HG02970 (cell line): ENCODE measurements around the gene SAMD11.

Experiments
- ATAC-seq: cut with Tn5 transposase; IDR thresholded peaks from one replicate; pipeline ENCODE4 v1.9.1; 2021; ENCODE audit warnings: mild to moderate bottlenecking, moderate library complexity, moderate number of reproducible peaks; ENCODE audit not compliant: unreplicated experiment, low FRiP score

SAMD11 gene

GRCh38 chr1:916173-917075 lies 7.3 kb upstream of the SAMD11 start:
- no peak for ATAC-seq

DNA sequence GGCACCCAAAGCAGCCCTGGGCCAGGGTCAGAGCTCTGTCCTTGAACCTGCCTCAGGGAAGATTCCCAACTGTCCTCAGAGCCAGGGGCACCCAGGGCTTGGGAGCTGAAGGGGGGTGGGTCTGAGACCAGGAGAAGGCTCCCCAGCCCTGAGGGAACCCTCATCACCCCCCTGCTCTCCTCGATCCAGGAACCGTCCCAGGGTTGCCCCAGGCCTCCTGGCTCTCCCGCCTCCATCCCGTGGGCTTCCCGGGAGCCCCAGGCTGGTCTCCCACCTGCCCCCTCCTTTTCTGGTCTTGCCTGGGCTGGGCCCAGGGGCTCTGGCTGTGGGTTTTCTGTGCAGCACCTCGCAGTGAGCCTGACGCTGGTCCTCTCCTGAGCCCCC lies 6.7 kb upstream of the SAMD11 start:
- ATAC-seq = no peak

DNA sequence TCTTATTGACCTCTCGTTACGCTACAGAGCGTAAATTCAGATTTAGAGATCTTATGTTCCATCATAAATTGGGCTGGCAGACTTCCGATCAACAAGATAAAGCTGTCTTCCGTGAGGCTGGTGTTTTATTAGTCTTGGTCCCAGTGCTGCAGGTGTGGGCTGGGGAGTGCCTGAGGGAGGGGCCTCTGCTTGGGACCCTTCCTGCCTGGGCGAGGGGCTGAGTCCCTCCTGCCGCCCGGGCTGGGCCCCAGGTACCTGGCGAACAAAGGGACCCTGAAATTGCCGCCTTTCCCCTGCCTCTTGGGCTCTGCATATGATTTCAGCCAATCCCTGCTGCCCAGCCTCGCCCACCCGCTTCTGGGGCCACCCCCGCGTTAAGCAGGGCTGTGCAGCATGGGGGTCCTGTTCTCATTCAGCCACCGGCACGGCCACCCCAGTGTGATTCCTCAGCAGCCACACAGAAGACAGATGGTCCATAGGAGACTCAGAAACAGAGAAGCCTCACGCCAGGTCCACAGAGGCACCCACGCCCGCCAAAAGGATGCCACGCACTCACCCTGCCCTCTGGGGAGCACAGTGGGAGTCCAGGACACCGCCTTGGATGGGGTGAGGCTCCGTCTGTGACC lies 6.1 kb upstream of the SAMD11 start:
- ATAC-seq = no peak

DNA sequence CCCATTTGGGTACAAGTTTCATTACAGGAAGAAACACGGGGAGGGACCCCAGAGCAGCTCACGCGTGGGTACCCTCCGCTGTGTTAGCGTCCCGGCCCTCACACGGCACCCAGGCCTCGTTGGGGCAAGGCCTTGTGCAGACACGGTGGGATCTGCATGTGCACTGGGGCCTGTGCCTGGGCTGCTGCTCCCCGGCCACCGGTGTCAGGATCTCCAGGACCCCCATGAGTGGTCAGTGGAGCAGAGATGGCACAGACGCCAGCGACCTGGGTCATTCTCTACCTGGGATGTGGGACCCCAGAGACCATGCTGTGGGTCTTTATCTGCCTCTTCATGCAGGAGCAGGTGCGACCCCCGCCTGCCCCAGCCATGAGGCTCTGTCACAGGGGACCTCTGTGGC lies 5.4 kb upstream of the SAMD11 start:
- ATAC-seq = no peak

DNA sequence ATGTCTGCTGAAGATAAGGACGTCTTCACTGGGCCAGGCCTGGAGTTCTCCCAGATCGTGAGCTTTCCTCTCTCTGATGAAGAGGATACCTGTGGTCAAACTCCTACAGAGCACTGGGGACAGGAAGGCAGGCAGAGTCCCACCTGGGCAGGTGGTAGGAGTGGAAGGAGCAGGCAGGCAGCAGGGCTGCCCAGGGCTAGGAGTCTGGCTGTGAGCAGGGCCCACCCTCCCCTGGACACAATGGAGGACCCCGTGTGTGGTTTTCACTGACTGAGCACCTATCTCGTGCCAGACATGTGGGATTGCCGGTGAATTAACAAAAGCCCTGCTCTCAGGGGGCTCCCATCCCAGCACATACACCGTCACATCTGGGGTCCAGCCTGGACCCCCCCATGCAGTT lies 4.9 kb upstream of the SAMD11 start:
- no peak for ATAC-seq

DNA sequence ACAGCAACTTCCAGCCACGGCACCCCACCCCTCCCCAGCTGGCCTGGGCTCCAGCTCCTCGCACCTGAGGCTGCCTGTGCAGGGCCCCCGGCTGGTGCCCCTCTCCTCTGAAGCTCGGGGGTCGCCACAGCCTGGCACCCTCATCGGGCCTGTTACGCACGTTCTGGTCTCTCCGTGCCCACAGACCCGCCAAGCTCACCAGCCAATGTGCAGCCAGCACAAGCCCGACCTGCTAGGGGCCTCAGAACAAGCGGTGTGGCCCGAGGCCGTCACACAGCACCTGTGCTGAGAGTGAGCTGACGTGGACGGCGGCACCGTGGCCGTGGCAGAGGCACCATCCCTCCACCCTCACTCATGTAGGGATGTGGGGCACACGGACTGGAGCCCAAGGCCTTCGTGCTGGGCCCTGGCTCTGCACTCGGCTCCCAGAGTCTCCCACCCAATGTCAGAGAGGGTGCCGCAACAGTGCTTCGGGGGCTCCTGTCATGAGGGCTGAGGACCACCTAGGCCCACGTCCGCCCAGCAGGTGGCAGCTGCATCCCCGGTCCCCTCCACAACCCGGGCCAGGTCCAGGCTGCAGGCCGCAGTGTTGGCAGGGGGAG lies 4.4 kb upstream of the SAMD11 start:
- ATAC-seq = no peak

DNA sequence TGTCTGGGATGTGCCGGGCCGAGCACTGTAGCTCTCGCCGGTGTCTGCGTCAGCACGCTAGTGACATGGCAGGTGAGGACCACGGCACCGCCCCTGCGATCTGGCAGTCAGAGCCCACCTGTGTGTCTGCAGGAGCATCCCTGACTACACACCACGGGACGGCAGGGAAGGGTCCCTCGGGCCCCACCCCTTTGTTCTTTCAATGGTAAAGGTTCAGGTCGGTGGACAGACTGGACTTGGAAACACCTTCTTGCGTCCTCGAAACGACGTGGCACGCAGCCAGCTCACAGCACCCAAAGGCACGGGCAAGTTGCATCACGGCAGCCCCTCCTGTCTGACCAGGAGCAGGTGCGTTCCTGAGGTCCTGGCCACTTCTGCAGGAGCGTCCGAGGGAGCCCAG lies 3.7 kb upstream of the SAMD11 start:
- ATAC-seq = no peak

- no peak for ATAC-seq
These were observed 3.2 kb upstream of the SAMD11 start for GRCh38 chr1:920521-920920.

GRCh38 chr1:921011-921837 lies 2.5 kb upstream of the SAMD11 start:
- ATAC-seq = no peak

- ATAC-seq = no peak
These were observed 400 bp downstream of the SAMD11 start for GRCh38 chr1:923991-924655.

GRCh38 chr1:924656-925560 lies 1.2 kb downstream of the SAMD11 start:
- ATAC-seq = no peak

- ATAC-seq = no peak
These were observed 2.1 kb downstream of the SAMD11 start for GRCh38 chr1:925561-926421.

DNA sequence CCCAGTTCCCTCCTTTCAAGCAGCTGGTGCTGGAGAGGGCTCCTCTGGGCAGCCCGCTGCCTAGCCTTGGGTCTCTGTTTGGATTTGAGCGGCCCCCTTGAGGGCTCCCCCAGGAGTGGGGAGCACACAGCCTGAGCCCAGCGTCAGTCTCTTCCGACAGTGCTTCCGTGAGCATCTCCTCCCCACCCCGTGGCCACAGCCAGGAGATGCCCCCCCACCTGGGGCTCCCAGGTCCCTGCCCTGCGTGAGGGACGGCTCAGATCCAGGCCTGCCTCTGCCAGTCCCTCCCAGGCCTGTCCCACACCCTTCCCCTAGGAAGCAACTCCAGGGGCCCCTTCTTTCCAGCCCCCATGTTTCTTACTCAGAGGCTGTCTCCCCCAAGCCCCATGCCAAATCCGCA lies 3.5 kb downstream of the SAMD11 start:
- ATAC-seq = no peak

DNA sequence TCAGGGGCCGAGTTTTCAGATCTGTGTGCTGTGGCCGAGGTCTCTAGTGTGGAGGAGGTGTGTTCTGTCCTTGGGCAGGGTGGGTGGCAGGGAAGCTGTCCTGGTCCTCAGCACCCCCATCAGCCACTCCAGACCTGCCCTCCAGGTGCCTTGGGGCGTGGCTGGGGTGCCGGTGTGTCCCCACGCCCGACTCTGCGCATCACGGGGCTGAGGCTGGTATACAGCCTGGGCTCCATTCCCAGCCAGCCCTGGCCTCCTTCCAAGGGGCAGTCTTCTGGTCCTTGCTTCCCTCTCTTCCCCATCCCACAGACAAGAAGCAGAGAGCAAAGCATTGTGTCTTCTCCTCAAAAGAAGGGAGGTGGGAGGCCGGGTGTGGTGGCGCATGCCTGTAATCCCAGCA lies 4.0 kb downstream of the SAMD11 start:
- no peak for ATAC-seq

- no peak for ATAC-seq
These were observed 5.3 kb downstream of the SAMD11 start for GRCh38 chr1:928825-929661.

GRCh38 chr1:929712-930632 lies 6.2 kb downstream of the SAMD11 start:
- ATAC-seq = no peak
